SU-DHL-6 (cell line): ENCODE data around the gene GFOD1.

ENCODE experiments used
- H2AFZ ChIP-seq: fragments of 200-600 bp; sonication (generic); 2 replicates; pipeline ENCODE4 v1.6.1; 2014; ENCODE audit warnings: low read depth, mild to moderate bottlenecking, moderate library complexity, mixed read lengths, antibody characterized with exemption, low read length; ENCODE audit not compliant: severe bottlenecking
- H3F3A ChIP-seq: fragments of 200-600 bp; shearing (Covaris generic); 2 replicates; pipeline ENCODE4 v1.6.0; 2016; ENCODE audit warnings: antibody characterized with exemption, mild to moderate bottlenecking; ENCODE audit not compliant: insufficient read depth
- H3K27ac ChIP-seq: fragments of 200-600 bp; sonication (generic); 2 replicates; pipeline ENCODE4 v1.5.1; 2016; ENCODE audit warnings: low read depth, mild to moderate bottlenecking, low read length, moderate library complexity, mixed read lengths
- H3K27me3 ChIP-seq: fragments of 200-600 bp; sonication (generic), shearing (Covaris generic); 2 replicates; pipeline ENCODE4 v1.6.0; 2014; ENCODE audit warnings: mild to moderate bottlenecking, low read length
- H3K36me3 ChIP-seq: fragments of 200-600 bp; sonication (generic); 2 replicates; pipeline ENCODE4 v1.6.1; 2014; ENCODE audit warnings: mild to moderate bottlenecking, low read length, mixed read lengths
- H3K4me2 ChIP-seq: fragments of 300-600, 200-600 bp; shearing (Covaris generic), sonication (generic); 2 replicates; pipeline ENCODE4 v1.6.0; 2014; ENCODE audit warnings: low read length, low read depth, mild to moderate bottlenecking; ENCODE audit not compliant: poor library complexity, severe bottlenecking
- H3K4me3 ChIP-seq: fragments of 200-600 bp; sonication (generic); 2 replicates; pipeline ENCODE4 v1.5.1; 2014; ENCODE audit warnings: antibody characterized with exemption, low read length, mild to moderate bottlenecking, mixed read lengths; ENCODE audit not compliant: insufficient read depth, poor library complexity, severe bottlenecking
- H3K79me2 ChIP-seq: fragments of 200-600 bp; sonication (generic); 2 replicates; pipeline ENCODE4 v1.6.1; 2014; ENCODE audit warnings: mild to moderate bottlenecking, low read length, moderate library complexity; ENCODE audit not compliant: insufficient read depth
- H3K9ac ChIP-seq: fragments of 200-600 bp; sonication (generic); 2 replicates; pipeline ENCODE4 v1.7.0; 2014; ENCODE audit warnings: mild to moderate bottlenecking, low read length
- H3K9me2 ChIP-seq: fragments of 200-600 bp; sonication (generic); replicated peaks from 2 replicates; pipeline ENCODE4 v1.6.1; 2014; ENCODE audit warnings: low read length; ENCODE audit not compliant: insufficient read depth
- H3K9me3 ChIP-seq: fragments of 200-600 bp; sonication (generic); 2 replicates; pipeline ENCODE4 v1.6.1; 2014; ENCODE audit warnings: low read length, mixed read lengths; ENCODE audit not compliant: insufficient read depth
- H4K20me1 ChIP-seq: fragments of 200-600 bp; sonication (generic); 2 replicates; pipeline ENCODE4 v1.6.1; 2014; ENCODE audit warnings: low read depth, mild to moderate bottlenecking, antibody characterized with exemption, low read length, moderate library complexity, mixed read lengths
- EZH2phosphoT487 ChIP-seq: fragments of 200-600 bp; sonication (generic), shearing (Covaris generic); conservative IDR thresholded peaks from 2 replicates; pipeline ENCODE4 v1.6.1; 2018; ENCODE audit warnings: mild to moderate bottlenecking, antibody characterized with exemption, low read length, moderate library complexity, mixed read lengths
- TF ChIP-seq, protein P1 (sequence below): fragments of 200-600 bp; sonication (generic); IDR thresholded peaks from one replicate; pipeline ENCODE4 v1.5.1; 2017; ENCODE audit warnings: antibody characterized with exemption, mild to moderate bottlenecking, low read length, moderate library complexity; ENCODE audit not compliant: insufficient read depth, poor library complexity, severe bottlenecking

The GFOD1 gene

DNA sequence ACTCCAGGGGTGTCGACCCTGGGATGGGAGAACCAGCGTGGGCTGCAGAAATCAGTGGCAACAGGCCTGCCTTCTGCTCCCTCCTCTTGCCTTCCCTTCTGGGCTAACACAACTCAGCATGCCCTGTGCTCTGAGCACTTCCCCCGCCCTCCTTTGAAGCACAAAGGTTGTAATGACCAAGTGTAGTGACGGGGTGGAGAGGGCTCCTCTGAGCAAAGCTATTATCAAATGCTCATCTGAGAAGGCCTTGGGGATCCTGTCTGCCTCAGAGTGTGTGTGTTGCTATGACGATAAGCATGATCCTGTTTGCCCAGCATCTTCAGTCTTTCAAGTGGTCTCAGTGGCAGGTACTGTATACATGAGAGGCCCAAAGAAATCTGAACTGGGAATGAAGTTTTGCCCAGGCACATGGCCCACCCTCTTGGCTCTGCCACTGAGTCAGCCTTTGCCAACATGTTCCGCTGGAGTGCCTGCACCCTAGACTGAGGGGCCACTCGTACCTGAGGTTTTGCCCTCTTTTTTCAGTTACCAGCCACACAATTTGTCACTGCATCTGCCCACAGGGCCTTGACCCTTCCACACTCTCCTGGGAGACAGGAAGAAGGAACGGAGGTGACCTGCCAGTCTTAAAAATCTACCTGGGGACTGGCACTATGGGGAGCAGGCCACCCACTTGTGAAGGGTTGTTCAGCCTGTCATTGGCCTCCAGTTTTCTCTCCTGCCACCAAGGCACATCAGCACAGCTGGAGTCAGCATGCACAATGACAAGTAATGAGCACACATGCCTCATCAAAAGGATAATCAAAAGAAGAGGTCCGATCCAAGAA, 74.5 kb downstream of the GFOD1 start:
- Histone ChIP-seq H3K79me2 (no peaks in the 10 kb centered on the region), H3K9me3 (no peaks in the 10 kb centered on the region), H3K9ac (no peak overlapping the region), H3F3A (no peaks in the 10 kb centered on the region), H3K36me3 (no peaks in the 10 kb centered on the region), H4K20me1 (no peaks in the 10 kb centered on the region), H2AFZ (no peak overlapping the region), H3K9me2 (no peaks in the 10 kb centered on the region), H3K4me3 (no peak overlapping the region), H3K4me2 (no peak overlapping the region), H3K27ac (no peak overlapping the region), H3K27me3 (no peaks in the 10 kb centered on the region)
- TF ChIP-seq, protein P1, sequence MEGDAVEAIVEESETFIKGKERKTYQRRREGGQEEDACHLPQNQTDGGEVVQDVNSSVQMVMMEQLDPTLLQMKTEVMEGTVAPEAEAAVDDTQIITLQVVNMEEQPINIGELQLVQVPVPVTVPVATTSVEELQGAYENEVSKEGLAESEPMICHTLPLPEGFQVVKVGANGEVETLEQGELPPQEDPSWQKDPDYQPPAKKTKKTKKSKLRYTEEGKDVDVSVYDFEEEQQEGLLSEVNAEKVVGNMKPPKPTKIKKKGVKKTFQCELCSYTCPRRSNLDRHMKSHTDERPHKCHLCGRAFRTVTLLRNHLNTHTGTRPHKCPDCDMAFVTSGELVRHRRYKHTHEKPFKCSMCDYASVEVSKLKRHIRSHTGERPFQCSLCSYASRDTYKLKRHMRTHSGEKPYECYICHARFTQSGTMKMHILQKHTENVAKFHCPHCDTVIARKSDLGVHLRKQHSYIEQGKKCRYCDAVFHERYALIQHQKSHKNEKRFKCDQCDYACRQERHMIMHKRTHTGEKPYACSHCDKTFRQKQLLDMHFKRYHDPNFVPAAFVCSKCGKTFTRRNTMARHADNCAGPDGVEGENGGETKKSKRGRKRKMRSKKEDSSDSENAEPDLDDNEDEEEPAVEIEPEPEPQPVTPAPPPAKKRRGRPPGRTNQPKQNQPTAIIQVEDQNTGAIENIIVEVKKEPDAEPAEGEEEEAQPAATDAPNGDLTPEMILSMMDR = no peak
- TF ChIP-seq EZH2phosphoT487 = no peak

DNA sequence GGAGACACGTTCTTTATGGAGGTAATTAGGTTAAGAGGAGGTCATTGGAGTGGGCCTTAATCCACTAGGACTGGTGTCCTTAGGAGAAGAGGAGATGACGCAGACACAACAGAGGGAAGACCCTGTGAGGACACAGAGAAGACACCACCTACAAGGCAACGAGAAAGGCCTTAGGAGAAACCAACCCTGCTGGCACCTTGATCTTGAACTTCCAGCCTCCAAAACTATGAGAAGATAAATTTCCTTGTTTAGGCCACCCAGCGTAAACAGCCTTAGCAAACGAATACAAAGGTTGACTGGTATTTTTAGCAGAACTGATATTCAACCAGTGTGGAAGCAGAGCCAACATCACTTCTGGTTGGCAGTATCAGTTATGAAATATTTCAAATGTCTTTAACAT, 75.2 kb downstream of the GFOD1 start:
- Histone ChIP-seq H3K79me2 (no peaks in the 10 kb centered on the region), H3F3A (no peaks in the 10 kb centered on the region), H3K4me2 (no peak overlapping the region), H3K36me3 (no peaks in the 10 kb centered on the region), H3K9me2 (no peaks in the 10 kb centered on the region), H2AFZ (no peak overlapping the region), H3K27ac (no peak overlapping the region), H3K27me3 (no peaks in the 10 kb centered on the region), H4K20me1 (no peaks in the 10 kb centered on the region), H3K4me3 (no peak overlapping the region), H3K9me3 (no peaks in the 10 kb centered on the region), H3K9ac (no peak overlapping the region)
- TF ChIP-seq, protein P1 = no peak
- TF ChIP-seq EZH2phosphoT487 = no peak

DNA sequence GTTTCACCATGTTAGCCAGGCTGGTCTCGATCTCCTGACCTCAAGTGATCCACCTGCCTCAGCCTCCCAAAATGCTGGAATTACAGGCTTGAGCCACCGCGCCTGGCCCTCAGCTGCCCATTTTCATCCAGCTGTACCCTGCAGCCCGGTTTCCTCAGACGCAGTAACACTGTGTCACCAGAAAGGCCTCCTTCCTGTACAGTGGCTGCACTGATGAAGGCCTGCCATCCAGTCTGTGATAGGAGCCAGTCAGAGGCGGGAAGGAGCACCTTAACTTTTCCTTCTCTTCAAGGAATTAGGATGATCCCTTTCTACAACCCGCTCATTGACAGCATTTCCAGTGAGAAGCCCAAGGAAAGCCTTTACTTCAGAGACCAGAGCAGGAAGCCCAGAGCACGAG, 75.9 kb downstream of the GFOD1 start:
- no peaks in the 10 kb centered on the region for H3K9me2 ChIP-seq
- no peak overlapping the region for H3K9ac ChIP-seq
- H3K4me2 ChIP-seq = no peak overlapping the region
- no peaks in the 10 kb centered on the region for H3K9me3 ChIP-seq
- no peaks in the 10 kb centered on the region for H3F3A ChIP-seq
- no peak for TF ChIP-seq EZH2phosphoT487
- TF ChIP-seq, protein P1 = no peak
- H2AFZ ChIP-seq = no peak overlapping the region
- no peak overlapping the region for H3K27ac ChIP-seq
- H3K36me3 ChIP-seq = no peaks in the 10 kb centered on the region
- no peaks in the 10 kb centered on the region for H3K27me3 ChIP-seq
- no peak overlapping the region for H3K4me3 ChIP-seq
- H3K79me2 ChIP-seq = no peaks in the 10 kb centered on the region
- no peaks in the 10 kb centered on the region for H4K20me1 ChIP-seq
